HG03432 (cell line): Measurements from ENCODE around the gene KL.

ENCODE experiments used
- ATAC-seq: cut with Tn5 transposase; IDR thresholded peaks from one replicate; pipeline ENCODE4 v1.9.1; 2021; ENCODE audit warnings: mild to moderate bottlenecking, moderate library complexity; ENCODE audit not compliant: unreplicated experiment

The KL gene

GRCh38 chr13:33003458-33004019, 12.7 kb upstream of the KL start:
- no peak for ATAC-seq

GRCh38 chr13:33004511-33004910, 11.7 kb upstream of the KL start:
- ATAC-seq: no peak

- ATAC-seq: no peak
Observed at GRCh38 chr13:33006134-33006533, 10.1 kb upstream of the KL start.

GRCh38 chr13:33006638-33007037, 9.6 kb upstream of the KL start:
- ATAC-seq: no peak

- no peak for ATAC-seq
Observed at GRCh38 chr13:33007237-33007636, 9.0 kb upstream of the KL start.

GRCh38 chr13:33007950-33008349, 8.3 kb upstream of the KL start:
- no peak for ATAC-seq

- no peak for ATAC-seq
Observed at GRCh38 chr13:33008946-33009722, 7.1 kb upstream of the KL start.

GRCh38 chr13:33011828-33012470, 4.3 kb upstream of the KL start:
- no peak for ATAC-seq

- no peak for ATAC-seq
Observed at GRCh38 chr13:33014291-33014690, 1.9 kb upstream of the KL start.

- ATAC-seq: no peak
Observed at GRCh38 chr13:33015241-33015668, 968 bp upstream of the KL start.

- peak; percentile 35 for ATAC-seq
Observed at GRCh38 chr13:33015791-33016323, 366 bp upstream of the KL start.

- ATAC-seq: peak; percentile 71
Observed at GRCh38 chr13:33017323-33017929, 1.2 kb downstream of the KL start.

GRCh38 chr13:33018886-33019285, 2.7 kb downstream of the KL start:
- no peak for ATAC-seq

GRCh38 chr13:33022986-33023385, 6.8 kb downstream of the KL start:
- ATAC-seq: no peak

GRCh38 chr13:33025220-33025744, 9.1 kb downstream of the KL start:
- no peak for ATAC-seq

GRCh38 chr13:33026489-33027152, 10.4 kb downstream of the KL start:
- no peak for ATAC-seq

GRCh38 chr13:33028620-33029019, 12.4 kb downstream of the KL start:
- no peak for ATAC-seq

GRCh38 chr13:33031277-33031676, 15.1 kb downstream of the KL start:
- no peak for ATAC-seq

- ATAC-seq: no peak
Observed at GRCh38 chr13:33032037-33032625, 15.9 kb downstream of the KL start.

GRCh38 chr13:33033051-33033812, 17.0 kb downstream of the KL start:
- peak; percentile 96 for ATAC-seq
